GM19240 (cell line): Measurements from ENCODE around the gene LRTM2.

Experiments
- DNase-seq: peaks from one replicate; pipeline ENCODE4 v3.0.0; 2011; ENCODE audit warnings: low spot score; ENCODE audit not compliant: insufficient read length

Gene LRTM2

DNA sequence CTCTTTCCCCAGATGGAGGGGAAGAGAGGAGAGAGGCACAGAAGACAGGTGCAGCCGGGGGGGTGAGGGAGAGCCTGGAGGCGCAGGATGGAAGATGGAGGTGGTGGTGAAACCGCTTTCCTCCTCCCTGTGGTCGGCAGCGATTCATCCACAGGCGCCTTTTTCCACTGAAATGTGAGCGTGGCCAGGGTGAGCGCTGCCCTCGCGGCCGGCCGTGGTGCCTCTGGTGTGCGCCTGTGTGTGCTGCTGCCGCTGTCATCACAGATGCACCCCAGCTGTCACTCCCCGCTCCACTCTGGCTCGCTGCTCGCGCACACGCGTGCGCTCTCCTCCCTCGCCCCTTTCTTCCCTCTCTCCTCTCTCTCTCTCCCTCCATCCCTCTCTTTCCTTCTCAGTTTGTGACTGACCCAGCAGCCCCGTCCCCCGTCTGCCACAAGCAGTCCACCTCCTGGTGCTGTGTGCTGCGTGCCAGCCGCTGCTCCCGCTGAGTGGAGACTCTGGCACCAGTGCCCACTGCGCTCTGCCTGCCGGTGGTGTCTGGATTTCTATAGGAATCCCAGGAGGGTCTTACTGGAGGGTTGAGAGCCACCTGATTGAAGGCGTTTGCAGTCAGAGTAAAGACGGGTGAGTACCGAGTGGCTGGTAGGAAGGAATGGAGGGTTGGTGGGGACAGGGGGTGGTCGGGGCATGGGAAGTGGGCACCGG is at the start of gene LRTM2:
LRTM2 (plus strand) TSS at position 375 of the 705 bp plus-strand sequence. CDS start 7,584 bp downstream, outside the sequence.
- no peak for DNase-seq

DNA sequence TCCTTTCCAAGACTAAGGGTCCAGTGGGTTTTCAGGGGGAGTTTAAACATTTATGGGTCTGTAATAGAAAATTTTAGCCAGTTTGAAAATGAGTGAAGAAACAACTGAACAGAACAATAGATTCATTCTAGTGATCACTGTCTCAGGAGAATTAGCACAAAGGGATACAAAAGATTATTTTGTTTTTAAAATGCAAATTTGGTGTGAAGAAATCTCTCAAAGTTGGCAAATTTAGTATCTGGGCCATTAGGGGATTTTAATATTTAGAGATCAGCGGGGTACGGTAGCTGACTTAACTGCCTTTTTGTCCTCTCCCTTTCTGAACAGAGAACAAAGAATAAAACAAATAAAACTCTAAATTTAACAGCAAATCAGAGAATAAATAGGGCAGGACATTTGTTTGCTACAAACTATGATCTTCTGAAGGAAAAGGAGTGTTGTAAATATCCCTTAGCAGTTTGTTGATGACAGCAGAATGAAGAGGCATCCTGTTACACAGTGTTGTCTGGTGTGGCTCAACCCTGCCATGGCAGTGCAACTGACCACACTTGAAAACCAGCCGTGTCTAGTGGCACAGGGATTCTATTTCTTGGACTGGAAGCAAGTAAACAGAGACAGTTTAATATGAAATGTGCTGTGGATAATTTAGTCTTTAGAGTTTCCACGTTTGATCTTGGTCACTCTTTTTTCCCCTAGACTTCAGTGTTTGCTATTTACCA is 46.3 kb upstream of the LRTM2 start:
- DNase-seq: no peak

DNA sequence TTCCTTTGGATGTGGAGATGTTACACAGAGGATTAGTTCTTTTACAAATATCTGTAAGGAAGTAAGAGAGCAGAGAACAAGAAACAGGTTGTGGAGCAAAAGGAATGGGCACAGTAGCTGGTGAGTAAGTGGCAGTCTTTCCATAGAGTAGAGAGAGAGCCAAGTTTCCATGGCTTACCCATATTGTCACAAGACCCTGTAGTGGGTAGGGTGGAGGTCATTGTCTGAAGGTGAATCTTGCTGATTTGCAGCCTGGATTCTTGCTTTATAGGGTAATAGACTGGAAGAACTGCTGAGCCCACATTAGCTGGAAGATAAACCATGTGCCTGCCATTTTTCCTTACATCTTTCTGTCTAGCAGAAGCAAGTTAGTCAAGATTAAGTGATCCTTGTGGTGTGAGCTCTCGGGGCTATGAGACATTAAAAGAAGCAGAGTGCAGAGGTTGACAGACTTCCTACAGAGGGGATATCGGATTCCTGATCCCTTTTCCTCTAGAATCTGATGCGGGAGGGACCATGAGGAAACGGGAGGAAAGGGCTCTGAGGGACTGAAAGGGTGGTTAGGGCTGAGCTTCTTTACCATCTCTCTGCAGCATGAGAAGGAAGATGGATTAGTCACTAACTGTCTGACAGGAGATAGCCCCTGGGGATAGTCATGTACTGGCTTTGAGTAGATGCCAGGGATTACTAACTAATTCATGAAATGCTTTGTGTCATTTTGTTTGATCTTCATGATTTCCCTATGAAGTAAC is 44.0 kb upstream of the LRTM2 start:
- DNase-seq: no peak

DNA sequence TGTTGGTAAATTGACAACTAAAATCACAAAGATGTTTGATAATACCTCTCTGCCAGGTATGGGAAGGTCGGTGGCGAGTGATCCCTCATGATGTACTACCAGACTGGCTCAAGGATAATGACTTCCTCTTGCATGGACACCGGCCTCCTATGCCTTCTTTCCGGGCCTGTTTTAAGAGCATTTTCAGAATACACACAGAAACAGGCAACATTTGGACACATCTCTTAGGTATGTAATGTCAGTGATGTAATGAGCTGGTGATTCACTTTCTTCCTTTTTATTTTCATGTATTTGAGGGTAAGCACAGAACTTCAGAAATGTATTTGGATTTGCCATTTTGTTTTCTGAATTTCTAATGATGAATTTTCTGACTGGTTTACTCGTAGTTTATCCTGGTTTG is 42.6 kb upstream of the LRTM2 start:
- DNase-seq: no peak

DNA sequence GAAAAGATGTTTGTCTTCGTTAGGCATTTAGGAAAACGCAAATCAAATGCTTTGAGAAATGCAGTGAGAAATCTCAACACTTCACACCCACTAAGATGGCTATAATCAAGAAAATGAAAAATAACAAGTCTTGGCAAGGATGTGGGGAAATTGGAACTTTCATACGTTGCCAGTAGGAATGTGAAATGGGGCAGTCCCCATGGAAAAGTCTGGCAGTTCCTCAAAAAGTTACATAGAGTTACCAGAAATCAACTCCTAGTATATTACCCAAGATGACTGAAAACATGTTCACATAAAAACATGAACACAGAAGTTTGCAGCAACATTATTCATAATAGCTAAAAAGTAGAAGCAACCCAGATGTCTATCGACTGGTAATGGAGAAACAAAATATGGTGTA is 41.5 kb upstream of the LRTM2 start:
- DNase-seq: no peak

DNA sequence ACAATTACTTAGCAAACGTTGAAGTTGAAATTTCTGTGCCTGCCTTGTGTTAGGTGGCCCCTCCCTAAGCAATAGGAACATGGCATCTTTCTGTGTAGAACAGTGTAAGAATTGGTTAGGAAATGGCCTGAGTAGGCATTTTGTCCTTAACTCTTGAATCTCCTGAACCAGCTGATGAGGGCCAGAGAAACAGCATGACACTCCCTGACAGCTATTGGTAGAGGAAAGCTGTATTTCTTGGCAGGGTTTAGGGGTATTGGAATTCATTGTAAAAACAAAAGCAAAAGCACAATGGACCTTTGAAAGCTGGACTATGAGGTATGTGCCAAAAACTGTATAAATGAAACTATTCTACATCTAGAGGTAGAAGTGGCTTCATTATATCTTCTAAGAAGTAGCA is 40.6 kb upstream of the LRTM2 start:
- no peak for DNase-seq

DNA sequence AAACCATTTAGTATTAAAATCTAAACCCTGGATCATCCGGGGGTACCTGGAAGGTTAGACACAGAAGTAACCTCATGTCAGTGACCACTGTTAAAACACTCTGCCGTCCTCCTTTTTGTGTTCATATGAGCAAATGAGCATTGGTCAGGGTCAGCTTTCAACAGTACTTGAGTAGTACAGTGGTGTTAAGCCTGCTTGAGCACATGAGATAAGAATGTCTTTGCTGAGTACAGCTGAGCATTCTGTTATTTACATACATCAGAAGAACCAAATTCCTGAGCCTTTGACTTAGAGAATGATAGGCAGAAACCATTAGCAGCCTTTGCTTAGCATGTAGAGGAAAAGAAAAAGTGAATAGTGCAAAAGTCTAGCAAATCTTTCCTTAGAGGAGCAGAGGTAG is 38.6 kb upstream of the LRTM2 start:
- DNase-seq: no peak

DNA sequence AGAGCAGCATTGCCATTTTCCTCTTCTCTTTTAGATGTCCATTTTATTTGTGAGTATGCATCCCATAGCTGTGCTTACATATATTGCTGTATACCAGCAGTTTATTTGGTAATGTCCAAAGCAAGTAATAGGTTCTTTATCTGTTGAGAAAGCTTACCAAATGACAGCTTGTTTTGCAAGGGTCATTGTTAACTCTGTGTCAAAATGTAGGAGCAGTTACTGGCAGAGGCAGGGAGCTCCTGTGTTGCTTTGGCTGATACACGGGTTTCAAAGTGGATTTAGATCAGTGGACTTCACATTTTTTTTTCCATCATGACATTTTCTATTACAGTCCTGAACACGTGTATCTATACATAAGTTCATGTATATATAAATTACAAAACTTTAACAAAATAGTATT is 38.1 kb upstream of the LRTM2 start:
- DNase-seq: no peak

DNA sequence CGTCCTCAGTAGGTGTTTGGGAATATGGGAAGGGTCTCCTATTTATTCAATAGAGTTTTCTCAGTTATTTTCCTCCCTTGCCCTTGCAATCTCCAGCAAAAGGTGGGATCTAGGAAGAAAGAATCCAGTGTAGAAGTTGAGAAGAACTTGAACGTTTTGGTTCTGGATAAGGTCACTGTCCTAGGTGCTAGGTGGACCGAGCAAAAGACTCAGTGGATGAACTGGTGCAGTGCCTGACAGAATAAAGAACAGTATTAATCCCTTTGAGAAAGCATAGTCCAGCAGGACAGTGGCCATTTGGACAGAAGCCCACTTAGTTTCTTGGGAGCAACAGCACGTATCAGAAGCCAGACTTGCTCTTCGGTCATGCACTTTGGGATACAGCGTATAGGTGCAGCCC is 32.7 kb upstream of the LRTM2 start:
- no peak for DNase-seq

DNA sequence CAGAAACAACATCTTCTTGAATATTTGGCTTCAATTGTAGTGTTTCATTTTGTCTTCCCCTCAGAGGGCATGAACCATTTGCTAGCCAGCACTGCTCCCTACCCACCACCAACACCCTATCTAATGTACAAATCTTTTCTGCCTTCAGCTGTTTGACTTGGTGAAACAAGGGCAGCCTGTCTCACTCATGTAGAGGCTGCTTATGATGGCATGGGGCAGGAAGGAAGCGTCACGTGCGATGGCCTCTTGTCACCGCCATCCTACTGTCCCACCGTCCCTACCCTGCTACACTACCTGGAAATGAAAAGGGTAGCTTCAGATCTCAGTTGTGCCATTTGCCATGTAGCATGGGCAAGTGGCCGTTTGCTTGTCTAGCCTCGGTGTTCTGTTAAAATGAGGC is 29.9 kb upstream of the LRTM2 start:
- no peak for DNase-seq

DNA sequence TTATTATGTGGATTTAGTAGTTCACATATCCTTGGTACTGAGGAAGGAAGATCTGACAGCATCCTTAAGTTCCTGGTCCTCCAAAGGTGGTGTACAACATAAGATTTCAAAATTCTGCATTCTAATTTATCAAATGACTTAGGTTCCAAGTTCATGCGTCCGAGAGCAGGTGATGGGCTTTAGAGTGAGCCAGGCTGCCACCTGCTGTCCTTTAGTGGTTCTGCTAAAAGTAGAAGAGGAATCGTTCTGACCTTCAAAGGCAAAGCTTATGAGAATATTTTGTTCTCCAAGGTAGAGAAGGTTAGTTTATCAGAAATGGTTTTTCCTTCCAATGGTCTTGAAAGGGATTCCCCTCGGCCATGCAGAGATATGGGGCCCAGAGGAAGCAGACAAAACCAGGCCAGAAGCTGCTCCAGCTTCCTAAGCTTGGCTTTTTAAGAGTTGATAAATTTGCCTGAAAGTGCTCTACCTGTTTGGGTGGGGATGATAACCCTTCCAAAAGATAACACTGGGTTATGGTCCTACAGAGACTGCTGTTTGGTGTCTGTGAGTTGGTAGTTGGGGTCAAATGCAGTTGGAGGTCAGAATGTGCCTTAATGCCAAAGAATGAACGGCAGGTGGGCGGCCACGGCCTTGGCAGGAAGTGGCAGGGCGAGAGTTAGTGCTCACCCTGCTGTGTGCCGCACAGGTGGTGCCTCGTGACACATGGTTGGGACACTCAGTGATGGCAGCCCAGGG is 29.1 kb upstream of the LRTM2 start:
- DNase-seq: no peak

DNA sequence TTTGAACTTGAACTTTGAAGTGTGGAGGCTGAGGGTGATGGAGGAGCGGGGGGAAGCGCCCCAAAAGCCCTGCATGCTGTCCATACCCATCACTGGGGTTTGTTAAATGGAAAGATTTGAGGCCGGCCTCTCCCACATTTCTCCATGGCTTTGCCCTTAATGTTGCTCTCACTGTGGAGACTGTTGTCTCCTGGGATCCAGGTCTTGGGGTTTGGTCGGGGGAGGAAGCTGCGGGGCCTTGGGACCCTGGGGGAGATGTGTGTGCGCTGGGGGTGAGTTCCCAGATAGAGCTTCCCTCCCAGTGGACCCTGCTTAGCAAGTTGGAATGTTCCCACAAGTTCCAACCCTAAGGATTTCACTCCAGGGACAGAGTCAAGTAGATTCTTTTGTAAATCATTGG is 28.0 kb upstream of the LRTM2 start:
- DNase-seq: no peak

DNA sequence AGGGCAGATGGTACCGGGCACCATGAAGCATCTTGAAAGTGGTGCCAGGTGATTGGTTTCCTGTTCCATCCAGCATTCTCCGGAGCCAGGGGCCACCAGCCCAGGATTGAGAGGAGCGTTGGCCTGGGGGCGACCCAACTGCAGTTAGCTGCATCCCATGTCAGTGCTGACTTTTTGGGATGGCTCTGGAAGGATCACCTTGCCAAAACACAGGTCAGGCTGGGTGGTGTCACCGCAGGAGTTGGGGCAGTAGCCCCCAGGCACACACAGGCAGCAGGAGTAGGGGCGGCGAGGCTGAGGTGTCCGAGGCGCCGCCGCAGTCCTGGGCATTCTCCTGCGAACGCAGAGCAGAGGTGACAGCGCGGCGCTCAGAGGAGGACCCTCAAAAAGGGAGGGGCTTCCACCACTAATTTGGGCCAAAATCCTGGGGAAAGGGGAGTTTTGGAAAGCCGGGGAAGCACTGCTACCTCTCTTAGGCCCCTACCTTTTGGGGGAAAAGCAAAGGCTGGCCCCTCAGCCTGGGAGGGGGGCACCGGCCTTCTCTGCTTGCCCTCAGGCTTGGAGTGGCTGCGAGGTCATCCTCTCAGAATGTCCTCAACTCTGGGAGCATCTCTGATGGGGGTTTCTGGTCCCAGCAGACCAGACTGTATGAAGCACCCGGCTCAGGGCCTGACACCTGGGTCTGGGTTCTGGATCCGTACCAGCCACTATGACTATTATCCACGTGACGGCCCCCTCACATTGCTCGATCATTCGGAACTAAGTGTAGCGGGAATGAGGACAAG is 26.7 kb upstream of the LRTM2 start:
- DNase-seq: no peak

DNA sequence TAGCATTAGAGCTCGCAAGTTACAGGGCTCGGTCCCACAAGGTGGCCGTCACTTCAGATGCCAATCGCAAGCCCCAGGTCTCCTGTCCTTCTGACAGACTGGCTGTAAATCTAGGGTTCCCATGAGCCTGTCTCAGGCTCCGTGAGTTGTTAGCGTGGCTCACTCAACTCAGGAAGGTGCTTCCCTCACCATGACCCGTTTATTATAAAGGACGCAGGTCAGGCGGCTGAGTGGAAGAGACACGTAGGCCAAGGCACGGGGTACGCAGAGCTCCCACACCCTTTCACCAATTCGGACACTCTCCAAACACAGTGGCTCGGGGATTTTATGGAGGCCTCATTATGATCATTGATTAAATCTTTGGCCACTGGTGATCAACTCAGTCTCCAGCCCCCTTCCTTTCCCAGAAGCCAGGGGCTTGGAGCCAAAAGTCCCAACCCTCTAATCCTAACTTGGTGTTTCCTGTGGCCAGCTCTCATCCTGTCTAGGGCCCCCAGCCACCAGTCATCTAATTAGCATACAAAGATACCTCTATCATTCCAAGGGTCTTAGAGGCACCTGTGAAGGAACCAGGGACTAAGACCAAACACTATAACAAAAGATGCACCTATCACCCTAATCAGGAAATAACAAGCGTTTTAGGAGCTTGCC is 25.8 kb upstream of the LRTM2 start:
- no peak for DNase-seq

DNA sequence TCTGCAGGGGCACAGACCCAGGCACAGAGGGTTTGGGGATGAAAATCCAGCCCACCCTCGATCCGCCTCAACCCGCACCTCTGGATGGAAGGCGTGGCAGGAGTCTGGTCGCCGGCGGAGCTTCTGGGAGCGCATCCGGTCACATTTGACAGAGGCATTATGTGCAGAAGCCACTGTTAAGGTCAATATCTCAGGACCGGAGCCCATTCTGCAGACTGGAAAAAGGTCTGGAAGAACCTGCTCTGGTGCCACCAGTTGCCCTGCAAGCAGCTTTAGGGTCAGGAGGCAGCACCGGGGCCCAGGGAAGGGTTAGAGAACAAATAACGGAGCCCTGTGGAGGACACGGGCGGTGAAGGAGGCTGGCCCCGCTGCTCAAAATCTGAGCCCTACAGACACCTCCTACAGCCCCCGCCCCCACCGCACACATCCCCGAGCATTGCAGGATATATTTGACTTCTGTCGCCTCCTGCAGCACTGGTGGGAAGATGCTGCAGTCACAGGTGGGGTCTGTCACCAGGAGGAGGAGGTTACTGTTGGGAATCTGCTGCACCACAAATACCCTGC is 25.1 kb upstream of the LRTM2 start:
- no peak for DNase-seq

DNA sequence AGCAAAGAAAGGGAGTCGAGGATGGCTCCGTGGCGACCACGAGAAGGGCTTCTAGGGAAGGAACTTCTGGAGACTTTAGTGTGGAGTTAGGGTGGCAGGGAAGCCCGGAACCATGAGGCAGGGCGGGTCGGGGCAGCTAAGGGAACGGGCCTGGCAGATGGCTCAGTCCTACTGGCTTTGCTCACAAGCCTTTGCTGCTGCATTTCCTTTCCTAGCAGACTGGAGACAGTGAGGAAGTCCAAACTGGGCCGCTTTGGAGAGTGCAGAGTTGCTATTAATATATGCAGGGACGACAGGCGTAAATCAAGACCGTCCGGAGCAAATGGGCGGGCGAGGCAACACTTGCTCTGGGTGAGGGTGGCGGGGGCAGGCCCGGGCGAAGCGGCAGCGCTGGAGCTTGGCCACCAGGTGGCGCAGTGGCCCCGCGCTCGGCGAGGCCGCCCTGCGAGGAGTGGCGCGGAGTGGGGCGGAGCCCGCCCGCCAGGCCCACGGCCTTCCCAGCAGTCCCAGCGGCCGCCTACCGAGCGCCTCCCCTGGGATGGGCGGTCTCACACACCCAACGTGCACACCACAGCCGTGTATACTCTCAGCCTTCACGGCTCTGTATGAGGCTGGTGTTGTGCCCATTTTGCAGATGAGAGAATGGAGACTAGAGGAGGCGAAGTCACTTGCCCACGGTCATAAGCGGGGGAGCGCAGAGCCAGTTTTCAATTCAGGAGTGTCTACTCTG is 24.4 kb upstream of the LRTM2 start:
- peak; percentile 80 for DNase-seq

DNA sequence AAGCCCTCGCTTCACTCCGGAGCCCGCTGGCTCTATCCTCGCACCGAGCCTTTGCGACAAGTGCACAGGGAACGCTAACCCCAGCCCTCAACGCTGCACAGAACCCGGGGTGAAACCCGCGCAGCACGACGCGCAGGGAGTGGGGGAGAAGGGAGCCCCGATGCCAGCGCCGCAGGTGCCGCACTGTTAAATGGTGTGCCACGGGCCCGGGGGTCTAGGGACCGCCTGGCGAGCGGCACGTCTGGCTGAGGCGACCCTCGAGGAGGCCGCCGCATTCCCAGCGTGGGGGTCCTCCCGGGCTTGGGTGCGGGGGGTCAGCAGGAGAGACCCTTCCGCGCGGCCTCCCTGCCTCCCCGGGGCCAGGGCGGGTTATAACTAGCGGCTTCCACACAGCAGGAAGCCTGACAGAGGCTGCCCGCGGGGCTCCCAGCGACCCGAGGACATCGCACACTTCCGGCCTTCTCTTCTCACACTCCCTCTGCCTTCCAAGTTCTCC is 23.8 kb upstream of the LRTM2 start:
- no peak for DNase-seq

DNA sequence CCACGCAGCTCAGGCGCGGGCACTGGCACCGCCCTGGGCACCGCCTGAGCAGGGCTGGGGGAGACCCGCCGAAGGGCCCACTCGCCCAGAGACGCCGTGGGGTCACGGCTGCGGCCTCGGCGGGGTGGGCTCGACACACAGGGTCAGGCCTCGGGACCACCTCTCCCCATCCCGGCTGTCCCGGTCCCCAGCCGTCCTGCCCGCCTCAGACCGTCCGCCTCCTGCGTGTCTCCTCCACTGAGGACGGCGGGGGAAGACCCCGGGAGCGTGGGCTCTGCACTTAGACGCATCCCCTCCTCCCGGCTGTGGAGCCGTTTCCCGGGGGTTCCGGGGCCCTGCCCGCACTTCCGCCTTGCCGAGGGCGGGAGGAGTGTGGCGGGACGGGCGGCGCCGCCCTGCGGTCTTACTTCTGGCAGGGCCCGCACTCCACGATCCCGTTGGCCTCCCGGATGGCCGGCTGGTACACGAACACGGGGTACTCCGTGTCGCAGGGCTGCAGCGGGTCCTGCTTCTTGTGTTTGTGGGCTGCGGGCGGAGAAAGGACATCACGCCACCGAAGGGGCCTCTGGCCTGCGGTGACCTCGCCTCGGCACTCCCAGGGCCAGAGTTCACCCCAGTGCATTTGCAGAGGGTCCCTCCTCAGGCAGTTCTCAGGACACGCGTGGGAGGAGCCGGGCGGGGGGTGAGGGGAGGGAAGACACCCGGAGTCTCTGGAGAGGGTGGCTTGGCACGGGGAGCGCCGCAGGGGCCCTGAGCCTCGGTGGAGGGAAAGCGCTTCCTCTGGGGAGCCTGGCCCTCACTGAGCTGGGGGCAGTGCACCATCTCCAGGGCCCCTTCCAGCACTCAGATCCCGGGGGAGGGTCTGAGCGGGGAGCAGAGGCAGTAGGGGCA is 23.1 kb upstream of the LRTM2 start:
- no peak for DNase-seq
